ENCODE results near the gene POLR2A. TPM values are rescaled to one million over a fixed set of nuclear protein-coding genes. Genes with fewer than 3 reads are reported as not detected.
A peak's percentile ranks its signal among the peaks of the same experiment; 100 is the strongest.

POLR2A gene
- total RNA-seq, 1 experiment from 2014 or later = 72.1 TPM

DNA sequence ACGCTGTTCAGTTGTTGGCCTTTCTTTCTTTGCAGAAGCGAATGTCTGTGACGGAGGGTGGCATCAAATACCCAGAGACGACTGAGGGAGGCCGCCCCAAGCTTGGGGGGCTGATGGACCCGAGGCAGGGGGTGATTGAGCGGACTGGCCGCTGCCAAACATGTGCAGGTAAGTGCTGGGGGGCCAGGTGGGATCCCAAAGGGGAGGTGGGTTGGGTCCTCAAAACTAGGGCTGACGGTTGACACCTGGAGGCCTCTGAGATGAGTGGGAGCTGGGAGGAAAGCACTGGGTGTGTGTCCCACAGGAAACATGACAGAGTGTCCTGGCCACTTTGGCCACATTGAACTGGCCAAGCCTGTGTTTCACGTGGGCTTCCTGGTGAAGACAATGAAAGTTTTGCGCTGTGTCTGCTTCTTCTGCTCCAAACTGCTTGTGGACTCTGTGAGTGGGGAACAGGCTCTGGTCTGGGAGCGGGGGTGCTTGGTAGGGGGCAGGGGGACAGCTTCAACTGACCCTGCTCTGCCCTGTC lies 11.8 kb downstream of the POLR2A start:
- no peak overlapping the region for H3K4me3 Mint-ChIP-seq (ENCODE audit: unreplicated experiment)
- no peaks in the 10 kb centered on the region for H3K27me3 Mint-ChIP-seq (ENCODE audit: insufficient read depth, unreplicated experiment)
- no peak overlapping the region for H3K4me3 ChIP-seq (ENCODE audit: low read depth, low read length)
- no TSS peak for BruUV-seq (replicated peaks)
- intact Hi-C loops (cut with micrococcal nuclease; ENCODE audit: unreplicated experiment) = no loop called here
- H3K36me3 ChIP-seq (ENCODE audit: control insufficient read depth, insufficient read depth, low read length) = no peaks in the 10 kb centered on the region; the same call in 1 of the 2 replicates
- no peaks in the 10 kb centered on the region for H3K27me3 ChIP-seq (replicated peaks; ENCODE audit: control insufficient read depth, insufficient read depth, low read length)
- CTCF ChIA-PET = no interaction called here
- H3K36me3 Mint-ChIP-seq (ENCODE audit: insufficient read depth, unreplicated experiment) = peaks cover 68% of the 10 kb centered on the region
- H3K9me3 ChIP-seq = no peaks in the 10 kb centered on the region
- TF ChIP-seq CTCF (IDR thresholded peaks at IDR 0.05; ENCODE audit: insufficient read depth in 1 of 2, low read depth in 1 of 2, low read length in 1 of 2, severe bottlenecking in 1 of 2, unreplicated experiment in 1 of 2) = no peak
- H3K4me1 ChIP-seq = no peaks in the 10 kb centered on the region
- POLR2A ChIA-PET = no interaction called here
- H3K9me3 Mint-ChIP-seq (ENCODE audit: unreplicated experiment) = no peaks in the 10 kb centered on the region
- no peak overlapping the region for H3K27ac Mint-ChIP-seq (ENCODE audit: unreplicated experiment)
- H3K4me1 Mint-ChIP-seq (ENCODE audit: low read depth, unreplicated experiment) = peaks cover 10% of the 10 kb centered on the region
- no peak for DNase-seq

- TF ChIP-seq CTCF (IDR thresholded peaks at IDR 0.05; ENCODE audit: insufficient read depth in 1 of 2, low read depth in 1 of 2, low read length in 1 of 2, severe bottlenecking in 1 of 2, unreplicated experiment in 1 of 2) = no peak
- intact Hi-C loops (cut with micrococcal nuclease; ENCODE audit: unreplicated experiment) = no loop called here
- Histone ChIP-seq H3K27me3 (replicated peaks; ENCODE audit: control insufficient read depth, insufficient read depth, low read length) (no peaks in the 10 kb centered on the region), H3K4me3 (ENCODE audit: low read depth, low read length) (no peak overlapping the region), H3K4me1 (no peaks in the 10 kb centered on the region), H3K9me3 (no peaks in the 10 kb centered on the region), H3K36me3 (ENCODE audit: control insufficient read depth, insufficient read depth, low read length) (no peaks in the 10 kb centered on the region; the same call in 1 of the 2 replicates)
- Mint-ChIP-seq H3K9me3 (ENCODE audit: unreplicated experiment) (no peaks in the 10 kb centered on the region), H3K27ac (ENCODE audit: unreplicated experiment) (peak overlapping the region; percentile 50), H3K27me3 (ENCODE audit: insufficient read depth, unreplicated experiment) (no peaks in the 10 kb centered on the region), H3K4me3 (ENCODE audit: unreplicated experiment) (no peak overlapping the region), H3K4me1 (ENCODE audit: low read depth, unreplicated experiment) (peaks cover 4% of the 10 kb centered on the region), H3K36me3 (ENCODE audit: insufficient read depth, unreplicated experiment) (peaks cover 71% of the 10 kb centered on the region)
- BruUV-seq (replicated peaks) = TSS peak; percentile 13
- POLR2A ChIA-PET = no interaction called here
- CTCF ChIA-PET = no interaction called here
- DNase-seq = no peak
Measured at GRCh38 chr17:7496470-7497183, 12.5 kb downstream of the POLR2A start.

GRCh38 chr17:7497228-7497627 lies 13.1 kb downstream of the POLR2A start:
- no peaks in the 10 kb centered on the region for H3K4me1 ChIP-seq
- ChIA-PET CTCF (no interaction called here), POLR2A (no interaction called here)
- no TSS peak for BruUV-seq (replicated peaks)
- no peak for TF ChIP-seq CTCF (IDR thresholded peaks at IDR 0.05; ENCODE audit: insufficient read depth in 1 of 2, low read depth in 1 of 2, low read length in 1 of 2, severe bottlenecking in 1 of 2, unreplicated experiment in 1 of 2)
- no peak overlapping the region for H3K4me3 ChIP-seq (ENCODE audit: low read depth, low read length)
- Mint-ChIP-seq H3K36me3 (ENCODE audit: insufficient read depth, unreplicated experiment) (peaks cover 67% of the 10 kb centered on the region), H3K9me3 (ENCODE audit: unreplicated experiment) (no peaks in the 10 kb centered on the region), H3K4me1 (ENCODE audit: low read depth, unreplicated experiment) (no peaks in the 10 kb centered on the region), H3K27me3 (ENCODE audit: insufficient read depth, unreplicated experiment) (no peaks in the 10 kb centered on the region), H3K4me3 (ENCODE audit: unreplicated experiment) (no peak overlapping the region), H3K27ac (ENCODE audit: unreplicated experiment) (peak overlapping the region; percentile 50)
- no peaks in the 10 kb centered on the region for H3K27me3 ChIP-seq (replicated peaks; ENCODE audit: control insufficient read depth, insufficient read depth, low read length)
- DNase-seq = no peak
- H3K9me3 ChIP-seq = no peaks in the 10 kb centered on the region
- intact Hi-C loops (cut with micrococcal nuclease; ENCODE audit: unreplicated experiment) = no loop called here
- no peaks in the 10 kb centered on the region; the same call in none of the 2 replicates for H3K36me3 ChIP-seq (ENCODE audit: control insufficient read depth, insufficient read depth, low read length)
